H1 (cell line): Measurements from ENCODE around the gene ARHGAP32. TPM values are rescaled to one million over a fixed set of nuclear protein-coding genes. Genes with fewer than 3 reads are reported as not detected.

Experiments used
- CHD2 ChIP-seq: IDR thresholded peaks from 2 replicates; pipeline ENCODE4 v1.6.1; 2012; ENCODE audit warnings: low read length, improper control_type of control experiment
- E2F6 ChIP-seq: IDR thresholded peaks from 2 replicates; pipeline ENCODE4 v1.6.1; 2012; ENCODE audit warnings: inconsistent platforms
- EP300 ChIP-seq, 2 experiments: IDR thresholded peaks; 1 replicate in 1 of 2; 2 replicates in 1 of 2; pipeline ENCODE4 v1.6.1; 2011 to 2012; ENCODE audit warnings: low read depth in 2 of 2, low read length in 2 of 2, mild to moderate bottlenecking in 2 of 2, borderline replicate concordance in 1 of 2, inconsistent platforms in 1 of 2, moderate library complexity in 1 of 2
- FOSL1 ChIP-seq: IDR thresholded peaks from 2 replicates; pipeline ENCODE4 v1.6.1; 2011; ENCODE audit warnings: mild to moderate bottlenecking, low read depth, low read length, moderate library complexity; ENCODE audit not compliant: insufficient read depth
- MAX ChIP-seq: IDR thresholded peaks from 2 replicates; pipeline ENCODE4 v1.6.1; 2012; ENCODE audit warnings: inconsistent platforms
- NRF1 ChIP-seq: IDR thresholded peaks from 2 replicates; pipeline ENCODE4 v1.6.1; 2011; ENCODE audit warnings: mild to moderate bottlenecking, low read depth, low read length, improper control_type of control experiment
- RXRA ChIP-seq: IDR thresholded peaks from 2 replicates; pipeline ENCODE4 v1.6.1; 2011; ENCODE audit warnings: low read depth, mild to moderate bottlenecking, low read length, moderate library complexity; ENCODE audit not compliant: insufficient read depth
- SIX5 ChIP-seq: IDR thresholded peaks from 2 replicates; pipeline ENCODE4 v1.6.1; 2011; ENCODE audit warnings: mild to moderate bottlenecking, low read depth, low read length
- ZNF274 ChIP-seq: IDR thresholded peaks from 2 replicates; pipeline ENCODE4 v1.7.0; 2012; ENCODE audit warnings: low read length, borderline replicate concordance; ENCODE audit errors: extremely low read depth
- polyA plus RNA-seq, 7 experiments: library from polyadenylated mRNA; depleted of rRNA in 3 of 7; stranded (reverse) in 5 of 7; unstranded in 2 of 7; fragments of >200 nt in 5 of 7; fragments of 200-250 nt in 2 of 7; gene quantifications; 1 replicate in 5 of 7; 2 replicates in 1 of 7; 4 replicates in 1 of 7; pipeline versions ENCODE4 v1.2.1 to v1.2.3, GENCODE V29; 2011 to 2013; ENCODE audit warnings: missing spikeins in 2 of 7, mixed read lengths in 2 of 7
- total RNA-seq: library from RNA; stranded (reverse); fragmentation: NEBNext Ultra II Directional; extraction: Animal tissue kit (Norgen Biotek cat#: 25700); gene quantifications from 2 replicates; pipeline ENCODE4 v1.2.1, GENCODE V29; 2021

ARHGAP32 gene
- total and polyA plus RNA-seq, 2 of the 8 experiments (the other 6 are each of a cell fraction or from before 2014, with no cell fraction given), result 13.7 to 30.0 TPM

- TF ChIP-seq CHD2 (no peak), E2F6 (no peak), ZNF274 (no peak), MAX (no peak), NRF1 (no peak), FOSL1 (no peak), EP300 (IDR thresholded peaks at IDR 0.05; ENCODE audit: borderline replicate concordance in 1 of 2, low read depth in 2 of 2, low read length in 2 of 2) (no peak), RXRA (no peak), SIX5 (no peak)
Observed at GRCh38 chr11:128926000-128926399, 266.1 kb downstream of the ARHGAP32 start (continued).
